Mammary epithelial cell (primary cell): ENCODE results near the gene CCDC88C.

Experiments
- EZH2 ChIP-seq: IDR thresholded peaks from 2 replicates; pipeline ENCODE4 v1.6.1; 2012; ENCODE audit warnings: low read length, inconsistent platforms, borderline replicate concordance
- TF ChIP-seq, protein P1 (sequence below), 2 donors: IDR thresholded peaks in 1 of 2; conservative IDR thresholded peaks in 1 of 2; 2 replicates each; pipeline ENCODE4 v1.5.1; 2011 to 2012; ENCODE audit warnings: inconsistent platforms in 2 of 2, low read length in 2 of 2, mild to moderate bottlenecking in 2 of 2, control low read depth in 1 of 2, low read depth in 1 of 2; ENCODE audit not compliant: insufficient read depth in 1 of 2; ENCODE audit errors: extremely low read depth in 1 of 2

DNA sequence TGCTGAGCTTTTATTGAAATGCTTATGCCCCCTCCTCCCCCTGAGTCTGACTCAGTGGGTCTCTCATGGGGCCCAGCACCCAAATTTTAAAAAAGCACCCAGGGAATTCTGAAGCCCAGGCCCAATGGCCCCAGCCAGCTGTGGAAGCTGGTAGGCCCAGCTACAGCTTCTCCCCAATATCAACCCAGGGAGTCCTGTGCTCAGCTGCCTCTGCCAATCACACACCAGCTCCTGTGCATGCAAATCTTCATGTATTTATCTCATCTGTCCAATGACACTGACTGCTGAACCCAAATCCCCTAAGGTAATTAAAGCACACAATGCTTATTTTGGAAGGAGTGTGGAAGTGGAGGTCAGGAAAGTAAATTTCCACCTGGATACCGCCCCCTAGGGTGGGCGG, 76.3 kb downstream of the CCDC88C start:
- TF ChIP-seq, protein P1, sequence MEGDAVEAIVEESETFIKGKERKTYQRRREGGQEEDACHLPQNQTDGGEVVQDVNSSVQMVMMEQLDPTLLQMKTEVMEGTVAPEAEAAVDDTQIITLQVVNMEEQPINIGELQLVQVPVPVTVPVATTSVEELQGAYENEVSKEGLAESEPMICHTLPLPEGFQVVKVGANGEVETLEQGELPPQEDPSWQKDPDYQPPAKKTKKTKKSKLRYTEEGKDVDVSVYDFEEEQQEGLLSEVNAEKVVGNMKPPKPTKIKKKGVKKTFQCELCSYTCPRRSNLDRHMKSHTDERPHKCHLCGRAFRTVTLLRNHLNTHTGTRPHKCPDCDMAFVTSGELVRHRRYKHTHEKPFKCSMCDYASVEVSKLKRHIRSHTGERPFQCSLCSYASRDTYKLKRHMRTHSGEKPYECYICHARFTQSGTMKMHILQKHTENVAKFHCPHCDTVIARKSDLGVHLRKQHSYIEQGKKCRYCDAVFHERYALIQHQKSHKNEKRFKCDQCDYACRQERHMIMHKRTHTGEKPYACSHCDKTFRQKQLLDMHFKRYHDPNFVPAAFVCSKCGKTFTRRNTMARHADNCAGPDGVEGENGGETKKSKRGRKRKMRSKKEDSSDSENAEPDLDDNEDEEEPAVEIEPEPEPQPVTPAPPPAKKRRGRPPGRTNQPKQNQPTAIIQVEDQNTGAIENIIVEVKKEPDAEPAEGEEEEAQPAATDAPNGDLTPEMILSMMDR (conservative IDR thresholded peaks at IDR 0.05 in 1 of 2, IDR thresholded peaks at IDR 0.05 in 1 of 2; ENCODE audit: extremely low read depth in 1 of 2, insufficient read depth in 1 of 2, low read depth in 1 of 2, low read length in 2 of 2): no peak
- no peak for TF ChIP-seq EZH2
